Inflammatory macrophage treated with lipopolysaccharide for 4 hours (primary cell): ENCODE results near the gene TMX4.

Source experiments
- DNase-seq: peaks from one replicate; pipeline ENCODE4 v3.0.0-alpha.2; 2020

Gene TMX4

GRCh38 chr20:8012724-8013123 lies 6.8 kb downstream of the TMX4 start:
- no peak for DNase-seq

- no peak for DNase-seq
These were observed 10.8 kb downstream of the TMX4 start for GRCh38 chr20:8008733-8009132.

GRCh38 chr20:8007490-8007889 lies 12.1 kb downstream of the TMX4 start:
- no peak for DNase-seq

- no peak for DNase-seq
These were observed 13.8 kb downstream of the TMX4 start for GRCh38 chr20:8005575-8006366.

GRCh38 chr20:8005033-8005432 lies 14.5 kb downstream of the TMX4 start:
- no peak for DNase-seq

GRCh38 chr20:8002056-8002455 lies 17.5 kb downstream of the TMX4 start:
- DNase-seq, result no peak

- no peak for DNase-seq
These were observed 18.8 kb downstream of the TMX4 start for GRCh38 chr20:8000796-8001195.

- DNase-seq, result peak; percentile 40
These were observed 22.7 kb downstream of the TMX4 start for GRCh38 chr20:7996898-7997297.

- DNase-seq, result no peak
These were observed 24.8 kb downstream of the TMX4 start for GRCh38 chr20:7994809-7995208.

GRCh38 chr20:7993703-7994102 lies 25.9 kb downstream of the TMX4 start:
- no peak for DNase-seq

- no peak for DNase-seq
These were observed 26.3 kb downstream of the TMX4 start for GRCh38 chr20:7993238-7993637.

GRCh38 chr20:7990385-7990784 lies 29.2 kb downstream of the TMX4 start:
- DNase-seq, result no peak

GRCh38 chr20:7989379-7989778 lies 30.2 kb downstream of the TMX4 start:
- DNase-seq, result peak; percentile 50

- DNase-seq, result no peak
These were observed 33.6 kb downstream of the TMX4 start for GRCh38 chr20:7985916-7986315.

GRCh38 chr20:7984192-7984591 lies 35.4 kb downstream of the TMX4 start:
- DNase-seq, result no peak

- DNase-seq, result no peak
These were observed 38.2 kb downstream of the TMX4 start for GRCh38 chr20:7981374-7981773.

GRCh38 chr20:7980332-7981046 lies 39.1 kb downstream of the TMX4 start:
- no peak for DNase-seq

GRCh38 chr20:7977709-7978108 lies 41.9 kb downstream of the TMX4 start:
- DNase-seq, result no peak

- DNase-seq, result no peak
These were observed 43.6 kb downstream of the TMX4 start for GRCh38 chr20:7975851-7976414.

GRCh38 chr20:7974785-7975435 lies 44.7 kb downstream of the TMX4 start:
- DNase-seq, result no peak

GRCh38 chr20:7971536-7972280 lies 47.9 kb downstream of the TMX4 start:
- DNase-seq, result no peak

GRCh38 chr20:7967199-7967844 lies 52.2 kb downstream of the TMX4 start:
- DNase-seq, result no peak
